Activated CD4-positive, alpha-beta T cell treated with anti-CD3 and anti-CD28 coated beads, Interleukin-2, amount 50 U/mL, for 16 hours (primary cell): Measurements from ENCODE around the gene RALGAPA1.

Experiments used
- DNase-seq: peaks from one replicate; pipeline ENCODE4 v3.0.0-alpha.2; 2020

The RALGAPA1 gene

DNA sequence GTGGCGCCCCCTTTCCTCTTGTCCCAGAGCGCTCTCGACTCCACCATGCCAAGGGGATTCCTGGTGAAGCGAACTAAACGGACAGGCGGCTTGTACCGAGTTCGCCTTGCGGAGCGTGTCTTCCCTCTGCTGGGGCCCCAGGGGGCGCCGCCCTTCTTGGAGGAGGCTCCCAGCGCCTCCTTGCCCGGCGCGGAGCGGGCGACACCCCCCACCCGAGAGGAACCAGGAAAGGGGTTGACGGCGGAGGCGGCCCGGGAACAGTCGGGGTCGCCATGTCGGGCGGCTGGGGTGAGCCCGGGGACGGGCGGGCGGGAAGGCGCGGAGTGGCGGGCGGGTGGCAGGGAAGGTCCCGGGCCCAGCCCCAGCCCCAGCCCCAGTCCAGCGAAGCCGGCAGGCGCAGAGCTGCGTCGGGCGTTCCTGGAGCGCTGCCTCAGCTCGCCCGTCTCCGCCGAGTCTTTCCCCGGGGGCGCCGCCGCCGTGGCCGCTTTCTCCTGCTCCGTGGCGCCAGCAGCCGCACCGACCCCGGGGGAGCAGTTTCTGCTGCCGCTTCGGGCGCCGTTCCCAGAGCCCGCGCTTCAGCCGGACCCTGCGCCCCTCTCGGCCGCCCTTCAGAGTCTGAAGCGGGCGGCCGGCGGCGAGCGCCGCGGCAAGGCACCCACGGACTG, 274.8 kb downstream of the RALGAPA1 start:
- DNase-seq = peak; percentile 14

DNA sequence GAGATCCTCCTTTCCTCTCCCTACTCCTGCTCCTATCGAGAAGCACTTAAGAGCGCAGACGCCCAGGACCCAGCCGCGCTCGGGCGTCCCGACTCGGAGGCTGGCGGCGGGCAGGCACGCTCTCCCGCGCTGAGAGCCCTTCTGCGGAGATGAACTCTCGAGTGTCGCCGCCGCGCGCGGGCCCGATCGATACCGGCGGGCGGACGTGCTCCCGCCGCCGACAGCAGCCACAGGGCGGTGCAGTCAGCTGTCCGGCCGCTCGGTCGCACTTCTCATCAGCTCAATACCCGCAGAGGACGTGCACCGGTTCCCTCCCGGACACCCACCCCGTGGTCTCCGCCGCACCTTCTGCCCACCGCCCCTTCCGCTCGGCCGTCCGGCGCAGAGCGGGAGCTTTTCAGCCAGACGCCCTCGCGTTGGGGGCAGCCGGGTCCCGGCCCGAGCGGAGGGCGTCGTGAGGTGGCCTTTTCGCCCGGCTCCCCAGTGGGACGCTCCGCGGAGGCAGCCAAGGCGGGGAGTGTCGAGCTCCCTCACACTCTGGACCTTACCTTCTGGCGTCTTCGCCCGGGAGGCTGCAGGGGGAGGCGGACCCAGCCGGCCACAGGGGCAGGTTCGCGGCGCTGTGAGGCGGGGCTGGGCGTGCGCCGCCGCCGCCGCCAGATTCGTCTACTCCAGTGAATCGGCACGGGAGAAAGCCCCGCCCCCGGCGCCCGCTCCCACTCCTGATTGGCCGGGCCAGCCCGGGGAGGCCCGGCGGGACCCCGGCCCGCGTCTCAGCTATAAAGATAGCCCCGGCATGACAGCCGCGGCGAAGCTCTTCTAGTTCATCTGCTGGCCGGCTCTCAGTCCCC, 275.5 kb downstream of the RALGAPA1 start, which contains the start of gene INSM2:
TSS of gene INSM2 (plus strand) at position 808 of the 851 bp plus-strand sequence. CDS start 89 bp downstream, outside the sequence.
- DNase-seq = peak; percentile 79

DNA sequence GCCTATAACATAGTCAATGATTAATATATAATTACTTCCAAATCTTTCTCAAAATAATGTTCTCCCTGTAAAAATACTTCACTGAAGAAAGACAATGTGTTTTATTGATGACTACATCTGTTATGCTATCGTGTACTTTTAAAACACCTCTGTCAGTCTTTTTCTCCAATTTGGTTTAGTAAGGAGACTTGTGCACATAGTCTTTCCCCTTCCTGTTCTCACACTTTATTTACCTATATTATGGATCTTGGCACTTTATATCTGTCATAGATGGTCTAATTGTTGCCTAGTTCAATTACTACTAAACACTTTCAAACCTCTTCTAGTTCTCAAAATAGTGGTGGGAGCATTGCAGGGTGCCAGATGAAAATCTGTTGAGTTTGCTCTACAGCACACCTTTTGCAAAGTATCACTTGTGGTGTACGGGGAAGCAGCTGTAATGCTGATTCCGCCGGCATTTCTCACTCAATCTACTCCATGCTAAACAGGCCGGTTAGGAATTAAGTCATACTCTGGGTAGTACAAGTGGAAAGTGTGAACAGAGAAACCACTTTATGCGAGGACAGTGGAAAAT, 276.2 kb downstream of the RALGAPA1 start:
- DNase-seq = peak; percentile 18

DNA sequence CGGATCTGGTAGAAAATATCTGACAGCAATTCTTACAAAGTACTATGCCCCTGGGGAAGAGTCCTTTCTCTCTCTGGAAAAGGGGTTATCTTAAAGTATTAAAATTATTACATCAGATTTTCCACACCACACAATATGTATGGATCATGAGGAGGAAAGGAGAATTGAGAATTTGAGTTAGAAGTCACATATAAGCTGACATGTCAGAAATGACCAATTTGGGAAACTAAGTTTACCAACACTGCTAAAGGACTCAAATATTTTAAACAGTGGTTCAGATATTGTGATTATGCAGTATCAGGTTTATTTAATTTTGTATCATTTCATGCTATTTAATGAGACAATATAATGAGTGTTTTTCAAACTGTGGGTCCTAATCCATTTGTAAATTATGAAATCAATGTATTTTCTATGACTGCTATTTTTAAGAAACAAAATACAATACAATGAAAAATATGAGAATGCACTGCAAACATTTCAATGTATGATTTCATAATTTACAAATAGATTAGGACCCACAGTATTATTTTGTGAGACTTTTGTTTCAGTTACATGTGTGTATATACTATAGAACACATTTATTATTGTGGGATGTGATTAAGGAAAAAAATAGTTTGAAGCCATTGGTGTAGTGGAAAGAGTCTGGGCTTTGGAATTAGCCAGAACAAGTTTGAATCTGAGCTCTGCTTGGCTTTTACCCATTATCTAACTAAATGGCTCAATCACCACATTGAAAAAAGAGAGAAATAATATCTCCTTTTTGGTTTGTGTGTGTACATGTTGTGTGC, 276.9 kb downstream of the RALGAPA1 start:
- no peak for DNase-seq

DNA sequence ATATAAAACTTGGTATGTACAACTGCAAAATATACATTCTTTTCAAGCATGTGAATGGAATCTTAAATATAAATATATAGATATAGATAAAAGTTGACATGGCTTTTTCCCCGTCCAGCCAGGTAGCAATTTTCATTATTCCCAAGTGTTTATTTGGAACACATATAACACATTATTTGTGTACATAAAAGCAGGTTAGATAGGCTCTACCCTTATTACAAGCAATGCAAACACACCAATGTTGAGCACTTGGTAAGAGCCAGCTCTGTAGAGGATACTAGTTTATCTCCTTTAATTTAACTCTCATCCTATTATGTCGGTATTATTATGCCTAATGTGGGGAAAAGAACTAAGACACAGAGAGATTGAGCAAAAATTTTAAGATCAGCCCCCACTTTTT, 282.1 kb downstream of the RALGAPA1 start:
- no peak for DNase-seq

DNA sequence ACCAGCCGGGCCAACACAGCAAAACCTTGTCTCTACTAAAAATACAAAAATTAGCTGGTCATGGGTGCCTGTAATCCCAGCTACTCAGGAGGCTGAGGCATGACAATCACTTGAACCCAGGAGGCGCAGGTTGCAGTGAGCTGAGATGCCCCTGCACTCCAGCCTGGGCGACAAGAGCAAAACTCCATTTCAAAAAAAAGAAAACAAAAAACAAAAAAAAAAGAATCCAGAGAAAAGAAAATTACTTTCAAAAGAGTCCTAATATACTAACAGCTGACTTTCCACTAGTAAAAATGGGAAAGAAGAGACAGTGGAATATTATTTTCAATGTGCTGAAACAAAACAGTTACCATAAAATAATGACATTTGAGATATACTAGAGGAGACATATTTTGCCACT, 283.4 kb downstream of the RALGAPA1 start:
- DNase-seq = no peak

DNA sequence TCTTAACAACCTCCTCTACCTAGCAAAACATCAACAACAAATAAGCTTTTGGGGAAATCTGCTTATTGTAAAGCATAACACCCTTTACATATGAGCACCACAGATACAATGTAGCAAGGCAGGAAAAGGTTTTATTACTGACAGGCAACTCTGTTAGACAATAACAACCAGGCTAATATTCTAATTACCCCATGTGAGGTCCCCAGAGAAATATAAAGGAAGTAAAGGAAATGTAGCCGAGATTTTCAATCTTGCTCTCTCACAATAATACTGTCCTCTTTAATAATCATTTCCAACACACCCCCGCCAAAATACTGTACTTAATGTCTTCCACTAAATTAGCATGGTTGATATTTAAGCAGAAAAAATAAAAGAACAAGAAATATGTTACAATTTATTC, 289.1 kb downstream of the RALGAPA1 start:
- no peak for DNase-seq

DNA sequence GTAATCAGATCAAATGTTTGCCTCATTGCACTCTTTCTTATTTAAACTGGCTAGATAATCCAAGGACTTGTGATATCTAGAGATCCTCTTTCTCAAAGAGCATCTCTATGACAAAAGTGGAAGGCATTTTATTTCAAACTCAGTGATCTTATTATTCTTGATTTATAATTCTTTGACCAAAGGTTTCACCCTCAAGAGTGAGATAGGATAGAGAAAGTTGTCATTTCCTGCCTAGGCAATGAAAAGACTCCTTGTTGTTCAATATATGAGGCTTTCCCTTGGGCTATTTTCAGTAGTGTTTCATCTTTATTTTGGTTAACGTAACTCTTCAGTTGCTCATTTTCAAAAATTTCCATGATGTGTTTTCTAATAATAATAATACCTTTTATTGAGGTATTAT, 293.2 kb downstream of the RALGAPA1 start:
- DNase-seq = no peak

DNA sequence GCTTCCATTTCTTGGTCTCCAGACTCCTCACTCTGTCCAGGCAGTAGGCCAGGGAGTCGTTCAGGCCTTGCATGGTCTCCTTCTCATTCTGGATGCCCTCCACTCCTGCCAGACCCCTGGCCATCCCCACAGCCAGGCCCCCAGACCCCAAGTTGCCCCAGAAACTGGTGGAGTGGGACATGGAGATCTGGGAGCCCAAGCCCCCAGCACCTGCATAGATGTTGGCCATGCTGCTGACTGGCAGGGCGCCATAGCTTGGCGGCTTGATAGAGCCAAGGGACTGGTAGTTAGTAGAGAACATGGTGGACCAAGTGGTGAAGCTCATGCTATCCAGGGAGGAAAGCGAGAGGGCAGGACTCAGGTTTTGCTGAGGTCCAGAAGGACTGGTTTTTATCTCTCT, 296.3 kb downstream of the RALGAPA1 start:
- no peak for DNase-seq

DNA sequence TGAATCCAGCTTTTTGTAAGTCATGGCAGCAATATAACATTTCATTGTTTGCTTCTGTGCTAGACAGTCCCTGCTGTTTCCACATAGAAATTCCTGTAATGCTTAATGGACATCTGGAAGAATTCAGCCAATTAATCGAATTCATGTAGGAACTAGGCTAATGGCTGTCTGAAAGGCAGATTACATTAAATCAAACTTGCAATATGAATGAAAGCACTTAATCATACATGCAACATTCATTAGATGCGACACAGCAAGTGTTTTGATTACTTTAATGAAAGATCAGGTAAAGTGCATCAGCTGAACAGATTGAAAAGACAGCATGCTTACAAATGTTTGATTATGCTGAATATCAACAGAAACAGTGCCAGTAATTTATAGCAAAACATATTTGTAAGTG, 299.2 kb downstream of the RALGAPA1 start:
- DNase-seq = no peak

DNA sequence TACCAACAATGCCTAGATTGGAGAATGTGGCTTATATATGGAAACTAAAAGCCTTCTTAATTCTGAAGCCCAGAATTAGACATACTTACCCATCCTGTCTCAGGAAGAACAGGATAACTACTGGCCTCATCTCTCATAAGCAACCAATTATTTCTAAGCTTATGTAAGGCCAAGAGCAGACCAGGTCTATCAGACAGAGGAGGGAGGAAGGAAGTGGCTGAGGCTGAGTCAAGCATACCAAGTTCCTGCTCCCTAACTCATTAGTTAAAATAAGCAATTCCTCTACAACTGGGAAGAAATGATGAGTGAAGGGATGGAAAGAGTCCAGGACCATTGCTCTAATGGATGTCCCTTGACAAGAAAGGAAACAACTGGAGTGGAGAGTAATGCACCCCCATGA, 302.2 kb downstream of the RALGAPA1 start:
- DNase-seq = no peak

DNA sequence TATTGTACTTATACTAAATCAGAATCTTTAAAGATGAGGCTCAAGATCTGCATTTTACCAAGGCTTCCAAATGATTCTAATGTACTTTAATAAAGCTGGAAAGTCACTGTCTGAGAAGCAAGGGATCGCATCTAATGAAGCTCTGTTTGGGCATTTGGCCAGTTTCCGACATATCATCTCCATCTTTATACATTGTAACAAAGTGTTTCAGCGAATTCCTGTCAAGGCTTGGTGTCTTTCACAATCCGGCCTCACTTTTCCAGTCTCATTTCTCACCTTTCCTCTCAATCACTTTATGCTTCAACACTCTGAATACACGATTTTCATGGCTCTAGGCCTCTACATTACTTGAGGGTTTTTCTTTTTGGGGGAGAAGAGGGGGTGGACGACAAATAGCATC, 302.6 kb downstream of the RALGAPA1 start:
- DNase-seq = no peak

DNA sequence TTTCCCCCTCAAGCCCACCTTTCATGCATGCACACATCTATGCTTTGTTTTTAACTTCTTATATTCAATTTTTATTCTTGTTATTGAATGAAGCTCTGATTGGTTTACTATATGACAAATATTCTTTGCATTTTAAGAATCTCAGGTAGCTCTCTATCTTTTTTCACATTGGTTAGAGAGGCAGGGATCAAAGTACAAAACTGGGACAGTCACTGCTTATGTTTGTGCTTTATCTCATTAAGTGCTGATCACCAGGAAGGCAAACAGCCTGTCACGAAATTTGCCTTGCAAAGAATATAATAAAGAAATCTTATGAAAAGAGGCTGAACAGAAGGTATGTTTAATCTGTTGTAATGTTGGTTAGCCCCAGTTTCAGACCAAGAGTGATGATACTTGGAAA, 304.8 kb downstream of the RALGAPA1 start:
- DNase-seq = no peak

DNA sequence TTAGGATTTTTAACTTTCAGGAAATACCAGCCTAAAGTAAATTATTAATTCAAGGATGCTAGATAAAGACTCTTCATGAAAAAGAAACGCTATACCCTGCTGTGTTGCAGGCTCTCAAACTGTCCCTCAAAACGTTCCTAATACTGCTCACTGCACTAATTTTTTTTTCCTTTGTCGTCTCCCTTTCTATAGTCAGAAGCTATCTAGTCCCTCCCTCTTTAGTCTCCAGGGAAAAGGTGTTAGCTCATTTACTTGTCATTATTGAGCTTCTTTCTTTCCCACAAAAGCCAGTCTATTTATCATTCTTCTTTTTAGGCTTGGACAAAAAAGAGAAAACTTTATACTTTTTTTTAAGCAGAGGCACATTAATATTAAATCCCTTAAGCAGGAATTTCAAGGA, 305.4 kb downstream of the RALGAPA1 start:
- DNase-seq = no peak

DNA sequence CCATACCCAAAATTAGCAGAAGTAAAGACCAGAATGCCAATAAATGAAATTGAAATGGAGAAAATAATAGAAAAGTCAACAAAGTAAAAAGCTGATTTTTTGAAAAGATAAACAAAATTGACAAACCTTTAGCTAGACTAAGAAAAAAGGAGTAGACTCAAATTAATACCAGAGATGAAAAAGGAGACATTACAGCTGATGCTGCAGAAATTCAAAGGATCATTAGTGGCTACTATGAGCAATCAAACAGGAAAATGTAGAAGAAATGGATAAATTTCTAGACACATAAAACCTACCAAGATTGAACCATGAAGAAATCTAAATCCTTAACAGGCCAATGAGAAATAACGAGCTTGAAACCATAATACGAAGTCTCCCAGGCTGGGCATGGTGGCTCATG, 309.9 kb downstream of the RALGAPA1 start:
- DNase-seq = no peak

DNA sequence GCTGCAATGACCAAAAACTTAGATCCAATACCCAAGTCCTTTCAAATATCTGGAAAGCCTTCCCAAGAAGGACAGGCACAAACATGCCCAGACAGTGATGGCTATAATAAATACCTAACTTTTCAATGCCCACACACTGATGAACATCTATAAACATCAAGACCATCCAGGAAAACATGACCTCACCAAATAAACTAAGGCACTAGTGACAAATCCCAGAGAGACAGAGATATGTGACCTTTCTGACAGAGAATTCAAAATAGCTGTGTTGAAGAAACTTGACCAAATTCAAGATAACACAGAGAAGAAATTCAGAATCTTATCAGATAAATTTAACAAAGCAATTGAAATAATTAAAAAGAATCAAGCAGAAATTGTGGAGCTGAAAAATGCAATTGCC, 313.8 kb downstream of the RALGAPA1 start:
- no peak for DNase-seq

DNA sequence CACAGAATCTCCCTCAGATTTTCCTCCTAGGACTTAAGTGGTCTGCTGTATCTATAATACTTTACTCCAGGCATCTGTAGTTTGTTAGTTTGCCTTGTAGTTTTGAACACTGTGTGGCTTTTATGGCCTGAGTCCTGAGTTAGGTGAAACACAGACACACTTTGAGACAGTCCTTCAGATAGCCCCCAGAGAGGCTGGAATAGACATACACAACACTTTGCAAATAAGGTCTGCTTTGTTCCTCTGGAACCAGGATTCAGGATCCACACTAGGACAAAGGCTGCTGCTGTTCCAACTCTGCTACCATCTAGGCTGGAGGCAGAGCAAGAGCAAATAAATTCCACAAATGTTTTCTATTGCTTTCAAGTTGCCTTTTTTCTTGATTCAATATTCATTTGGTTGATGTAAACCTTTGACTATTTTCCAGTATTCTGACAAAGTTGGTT, 316.5 kb downstream of the RALGAPA1 start:
- no peak for DNase-seq
